RKO (cell line): ENCODE data around the gene CHD3.

Source experiments
- DNase-seq: peaks from one replicate; pipeline ENCODE4 v3.0.0-alpha.2; 2016; ENCODE audit warnings: low spot score

Gene CHD3

DNA sequence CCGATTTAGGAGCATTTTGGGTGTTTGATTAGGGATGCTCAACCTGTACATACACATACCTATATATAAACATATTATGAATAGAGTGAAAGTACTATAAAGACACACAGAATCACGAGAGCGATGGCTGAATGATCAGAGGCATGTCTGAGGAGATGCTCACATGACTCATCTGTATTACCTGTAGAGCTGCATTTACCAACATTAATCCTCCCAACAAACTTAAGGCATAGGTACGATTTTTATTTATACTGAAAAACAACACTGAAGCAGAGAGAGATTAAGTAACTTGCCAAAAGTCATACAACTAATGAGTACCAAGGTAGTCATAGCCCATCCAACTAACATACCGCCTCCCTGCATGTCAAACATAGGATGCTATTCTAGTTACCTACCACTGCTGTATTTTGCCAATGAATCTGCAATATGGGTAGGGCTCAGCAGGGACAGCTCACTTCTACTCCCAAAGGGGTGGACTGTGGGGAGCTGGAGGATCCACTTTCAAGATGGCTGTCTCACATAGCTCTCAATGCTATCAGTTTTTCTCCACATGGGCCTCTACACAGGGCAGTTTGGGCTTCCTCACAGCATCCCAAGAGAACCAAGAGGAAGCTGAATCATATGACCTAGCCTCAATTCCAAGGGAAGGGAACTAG is 23.5 kb upstream of the CHD3 start:
- DNase-seq = no peak

DNA sequence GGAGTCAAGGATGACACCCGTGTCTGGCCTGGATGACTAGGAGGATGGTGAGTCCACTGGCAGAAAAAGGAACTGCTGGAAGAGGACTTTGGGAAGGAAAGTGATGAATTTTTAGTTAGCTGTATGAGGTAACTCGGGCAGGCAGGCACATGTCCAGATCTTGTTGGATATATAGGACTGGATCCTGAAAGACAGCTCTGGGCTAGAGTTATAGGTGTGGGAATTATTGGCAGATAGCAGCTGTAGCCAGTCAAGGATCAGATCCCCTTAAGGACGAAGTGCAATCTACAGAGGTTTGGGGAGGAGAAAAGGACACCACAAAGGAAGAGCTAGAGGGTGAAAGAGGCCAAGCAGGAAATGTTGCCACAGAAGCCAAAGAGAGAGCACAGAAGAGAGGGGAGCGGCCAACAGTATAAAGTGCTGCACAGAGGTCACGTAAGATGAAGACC is 20.7 kb upstream of the CHD3 start:
- DNase-seq = no peak

DNA sequence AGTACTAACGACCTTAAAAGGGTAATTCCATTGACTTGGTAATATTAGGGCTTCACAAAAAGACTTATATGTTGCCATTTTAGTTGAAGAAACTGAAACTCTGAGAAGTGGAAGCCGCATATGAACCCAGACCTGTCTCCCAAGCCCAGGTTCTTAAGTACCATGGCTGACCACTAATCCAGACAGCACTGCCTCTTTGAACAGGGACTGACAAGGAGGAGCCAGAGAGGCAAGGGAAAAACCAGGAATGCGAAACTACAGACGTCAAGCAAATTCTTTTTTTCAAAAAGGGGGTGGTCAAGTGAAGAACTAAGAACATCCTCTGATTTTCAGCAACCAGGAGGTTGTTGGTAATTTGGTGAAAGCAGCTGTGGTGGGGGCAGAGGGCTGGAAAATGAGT is 15.5 kb upstream of the CHD3 start:
- no peak for DNase-seq

DNA sequence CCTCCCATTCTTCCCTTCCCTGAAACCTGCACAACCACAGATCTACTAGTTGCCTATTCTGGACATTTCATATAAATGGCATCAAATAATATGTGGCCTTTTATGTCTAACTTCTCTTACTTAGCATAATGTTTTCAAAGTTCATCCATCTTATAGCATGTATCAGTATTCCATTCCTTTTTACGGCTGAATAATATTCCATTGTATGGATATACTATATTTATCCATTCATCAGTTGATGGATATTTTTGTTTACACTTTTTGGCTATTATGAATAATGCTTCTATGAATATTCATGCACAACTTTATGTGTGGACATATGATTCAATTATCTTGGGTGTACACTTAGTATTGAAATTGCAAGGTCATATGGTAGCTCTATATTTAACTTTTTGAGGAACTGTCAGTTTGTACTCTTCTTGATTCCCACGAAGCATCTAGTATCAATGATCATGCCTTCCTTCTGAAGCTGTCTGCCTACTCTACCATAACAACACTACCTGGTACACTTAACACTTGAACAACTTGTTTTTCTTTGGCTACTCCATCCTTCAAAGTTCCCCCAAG is 12.7 kb upstream of the CHD3 start:
- DNase-seq = no peak

DNA sequence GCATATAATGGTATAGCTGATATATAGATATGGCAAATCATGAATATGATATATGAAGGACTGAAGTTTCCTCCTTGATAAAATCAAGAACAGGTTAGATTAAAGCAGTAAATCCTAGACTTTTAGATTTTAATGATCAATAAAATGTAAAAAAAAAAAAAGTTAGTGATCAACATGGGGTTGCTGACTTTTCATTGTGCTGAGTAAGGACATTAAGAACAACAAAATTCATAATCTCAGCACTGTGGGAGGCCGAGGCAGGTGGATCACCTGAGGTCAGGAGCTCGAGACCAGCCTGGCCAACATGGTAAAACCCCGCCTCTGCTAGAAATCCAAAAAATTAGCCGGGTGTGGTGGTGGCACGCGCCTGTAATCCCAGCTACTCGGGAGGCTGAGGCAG is 10.4 kb upstream of the CHD3 start:
- no peak for DNase-seq

DNA sequence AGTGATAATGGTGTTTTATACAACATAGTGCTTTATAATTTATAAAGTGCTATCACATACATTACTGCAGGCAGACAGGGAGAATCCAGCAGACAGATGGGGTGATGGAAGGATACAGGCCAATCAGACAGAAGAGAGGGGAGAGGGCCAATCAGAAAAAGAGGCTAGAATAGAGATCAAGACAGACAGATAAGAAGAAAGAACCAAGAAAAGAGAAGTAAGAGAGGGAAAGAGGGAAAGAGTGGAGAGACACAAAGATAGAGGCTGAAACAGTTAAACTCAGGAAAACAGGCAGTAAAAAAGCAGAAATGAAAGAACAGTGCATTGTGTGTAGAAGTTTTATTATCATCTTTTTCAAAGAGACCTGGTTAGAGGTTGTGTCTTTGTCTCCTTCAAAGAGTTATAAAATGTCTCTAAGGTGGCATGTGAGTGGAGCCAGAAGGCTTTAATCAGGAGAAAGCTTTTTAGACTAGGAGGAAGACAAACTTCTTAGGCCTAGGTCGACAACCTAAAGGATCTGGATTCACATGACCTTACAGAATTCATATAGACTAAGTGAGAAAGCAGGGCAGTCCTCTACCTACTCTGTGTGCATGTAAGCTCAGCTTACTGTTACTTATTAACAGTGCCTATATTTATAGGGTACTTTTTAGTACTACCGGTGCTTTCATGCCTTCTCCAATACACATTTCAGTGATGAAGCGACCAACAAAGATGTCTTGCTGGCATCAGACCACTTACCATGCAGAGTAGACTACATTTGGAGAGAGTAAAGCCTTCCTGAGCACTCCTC is 8.3 kb upstream of the CHD3 start:
- DNase-seq = no peak

DNA sequence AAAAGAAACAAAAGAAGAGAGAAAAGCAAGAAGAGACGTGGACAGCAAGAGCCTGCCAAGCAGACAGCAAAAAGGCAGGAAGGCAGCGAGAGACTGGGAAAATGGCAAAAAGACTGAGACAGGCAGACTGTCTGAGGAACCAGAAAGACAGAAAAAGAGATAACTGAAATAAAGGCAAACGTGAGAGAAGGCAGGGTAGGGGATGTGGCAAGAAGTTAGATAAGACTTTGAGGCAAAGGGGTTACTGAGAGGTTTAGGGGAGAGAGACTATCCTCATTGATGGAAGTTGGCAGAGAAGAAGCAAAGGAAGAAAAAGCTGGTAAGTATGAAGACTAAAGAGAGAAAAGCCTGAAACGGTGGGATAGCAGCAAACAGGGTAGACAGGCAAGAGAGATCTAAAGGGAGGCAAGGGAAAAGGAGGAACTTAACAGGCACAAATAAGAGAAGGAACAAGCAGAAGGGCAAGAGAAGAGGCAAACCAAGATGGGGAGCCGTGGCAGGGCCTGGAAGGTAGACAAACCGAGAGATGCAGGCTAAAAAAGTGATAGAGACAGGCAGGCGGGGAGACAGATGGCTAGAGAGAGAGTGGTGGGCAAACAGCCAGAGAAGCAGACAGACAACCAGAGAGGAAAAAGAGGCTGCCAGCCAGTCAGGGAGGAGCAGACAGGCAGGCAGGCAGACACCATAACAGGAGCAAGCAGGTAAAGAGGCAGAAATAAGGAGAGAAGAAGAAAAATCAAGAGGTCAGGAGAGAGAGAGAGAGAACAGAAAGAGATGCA is 7.1 kb upstream of the CHD3 start:
- DNase-seq = no peak

DNA sequence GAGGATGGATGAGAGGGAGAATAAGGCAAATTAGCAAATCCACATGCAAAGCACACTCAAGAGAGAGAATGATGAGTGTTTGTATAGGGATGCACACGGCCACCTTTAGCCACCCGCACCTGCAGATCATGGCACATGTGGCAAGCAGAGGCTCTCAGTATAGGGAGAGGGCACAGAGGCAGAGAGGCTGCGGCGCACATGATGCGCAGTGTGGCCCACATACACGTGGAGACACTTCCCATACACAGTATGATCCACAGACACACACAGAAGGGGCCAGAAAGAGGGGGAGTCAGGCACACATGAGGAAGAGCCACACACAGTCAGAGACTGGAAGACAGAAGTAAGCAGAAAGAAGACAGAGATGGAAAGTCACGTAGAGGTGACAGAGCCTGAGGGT is 6.5 kb upstream of the CHD3 start:
- no peak for DNase-seq

DNA sequence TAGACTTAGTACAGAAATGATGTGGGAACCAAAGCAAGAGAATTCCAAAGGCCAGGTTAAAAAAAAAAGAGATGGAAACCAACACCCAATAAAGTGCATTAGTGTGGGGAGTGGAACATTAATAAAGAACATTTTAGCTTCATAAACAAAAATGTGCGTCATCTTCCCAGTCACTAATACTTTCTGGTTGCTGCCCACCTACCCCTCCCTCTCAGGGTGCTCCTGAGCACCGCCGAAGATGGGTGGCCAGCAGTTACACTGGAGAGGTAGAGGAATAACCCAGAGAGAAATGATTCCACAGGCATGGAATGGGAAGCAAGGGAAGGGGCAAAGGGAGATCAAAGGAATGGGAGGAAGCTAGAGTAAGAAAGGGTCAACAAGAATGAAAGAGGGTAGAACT is 6.0 kb upstream of the CHD3 start:
- no peak for DNase-seq

DNA sequence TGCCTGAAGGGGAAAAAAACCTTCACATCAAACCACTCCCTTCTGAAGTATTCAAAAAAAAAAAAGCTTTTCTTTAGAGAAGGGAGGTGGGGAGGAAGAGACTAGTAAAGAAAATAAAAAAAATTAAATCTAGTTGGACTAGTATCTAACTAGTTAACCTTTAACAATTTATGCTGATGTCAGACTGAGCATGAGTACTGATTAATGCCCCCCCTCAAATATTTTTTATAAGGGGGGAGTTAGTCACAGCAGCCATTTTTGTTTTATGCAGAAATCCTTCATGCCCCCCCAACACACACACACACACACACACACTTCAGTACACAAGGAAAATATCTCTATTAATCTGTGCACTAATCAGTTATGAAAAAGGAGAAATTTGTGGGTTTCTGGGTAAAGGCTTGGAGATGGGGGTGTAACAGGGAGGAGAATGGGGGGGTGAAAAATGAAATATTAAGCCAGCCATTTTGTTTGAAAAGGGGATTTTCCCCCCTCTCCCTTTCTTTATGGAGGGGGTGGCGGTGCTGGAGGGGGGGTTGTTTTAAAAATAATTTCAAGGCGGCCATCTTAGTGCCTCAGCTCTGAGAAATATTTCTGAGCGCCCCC is 4.7 kb upstream of the CHD3 start:
- DNase-seq = peak; percentile 68

DNA sequence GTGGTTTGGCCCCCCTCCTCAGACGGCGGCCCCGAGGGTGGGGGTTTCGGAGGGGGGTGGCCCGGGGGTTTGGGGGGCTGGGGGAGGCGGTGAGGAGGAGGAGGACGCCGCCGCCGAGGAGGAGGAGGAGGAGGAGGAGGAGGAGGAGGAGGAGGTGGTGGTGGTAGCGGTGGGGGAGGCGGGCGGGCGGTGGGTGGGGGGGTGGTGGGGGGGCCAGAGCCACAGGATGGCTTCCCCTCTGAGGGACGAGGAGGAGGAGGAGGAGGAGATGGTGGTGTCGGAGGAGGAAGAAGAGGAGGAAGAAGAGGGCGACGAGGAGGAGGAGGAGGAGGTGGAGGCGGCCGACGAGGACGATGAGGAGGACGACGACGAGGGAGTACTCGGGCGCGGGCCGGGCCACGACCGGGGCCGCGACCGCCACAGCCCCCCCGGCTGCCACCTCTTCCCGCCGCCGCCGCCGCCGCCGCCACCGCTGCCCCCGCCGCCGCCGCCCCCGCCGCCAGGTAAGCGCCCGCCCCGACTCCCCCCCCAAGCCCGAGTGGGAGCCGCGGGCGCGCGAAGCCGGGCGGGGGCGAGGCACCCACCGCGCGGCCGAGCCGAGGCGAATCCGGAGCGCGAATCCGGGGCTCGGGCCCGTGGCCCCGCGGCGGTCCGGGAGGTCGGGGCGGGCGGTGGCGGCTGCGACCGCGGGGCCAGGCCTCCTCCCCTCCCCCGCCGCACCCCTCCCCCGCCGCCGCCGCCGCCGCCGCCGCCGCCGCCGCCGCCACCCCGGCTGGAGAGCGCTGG is 3.8 kb upstream of the CHD3 start:
- DNase-seq = no peak

DNA sequence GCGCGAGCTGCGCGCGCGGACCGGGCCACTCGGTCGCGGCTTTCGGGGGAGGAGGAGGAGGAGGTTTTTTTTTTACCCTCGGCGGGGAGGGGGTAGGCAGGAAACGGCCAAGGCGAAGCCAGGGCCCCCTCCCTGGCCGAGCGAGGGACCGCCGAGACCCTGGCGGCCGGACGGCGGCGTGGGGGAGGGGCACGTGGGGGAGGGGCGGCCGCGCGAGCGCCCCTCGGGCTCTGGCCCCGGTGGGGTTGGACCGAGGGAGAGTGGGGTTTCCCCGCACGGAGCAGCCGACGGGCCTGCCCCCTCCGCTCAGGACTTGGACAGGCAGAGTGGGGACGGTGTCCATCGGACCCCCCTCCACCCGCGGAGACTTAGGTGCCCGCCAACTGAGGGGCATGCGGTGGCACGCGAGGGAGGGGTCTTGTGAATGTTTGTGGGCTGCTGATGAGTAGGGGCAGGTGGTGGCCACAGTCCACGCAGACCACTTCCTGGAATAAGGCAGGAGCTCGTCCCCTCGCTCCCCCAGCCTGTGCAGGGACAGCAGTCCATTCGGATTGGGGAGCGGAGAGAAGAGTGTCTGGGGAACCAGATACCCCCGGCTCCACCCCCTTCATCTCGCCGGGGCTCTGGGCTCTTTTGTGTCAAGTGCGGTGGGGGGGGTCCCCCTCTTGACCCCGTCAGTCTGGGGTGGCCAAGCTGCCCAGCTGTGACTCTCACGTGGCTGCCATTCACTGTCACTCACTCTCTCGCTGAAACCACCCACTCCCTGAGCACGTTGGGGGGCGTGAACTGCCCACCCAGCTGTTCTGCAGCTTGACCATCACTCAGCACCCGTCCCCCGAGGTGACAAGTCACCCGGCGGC is 3.0 kb upstream of the CHD3 start:
- DNase-seq = peak; percentile 64

DNA sequence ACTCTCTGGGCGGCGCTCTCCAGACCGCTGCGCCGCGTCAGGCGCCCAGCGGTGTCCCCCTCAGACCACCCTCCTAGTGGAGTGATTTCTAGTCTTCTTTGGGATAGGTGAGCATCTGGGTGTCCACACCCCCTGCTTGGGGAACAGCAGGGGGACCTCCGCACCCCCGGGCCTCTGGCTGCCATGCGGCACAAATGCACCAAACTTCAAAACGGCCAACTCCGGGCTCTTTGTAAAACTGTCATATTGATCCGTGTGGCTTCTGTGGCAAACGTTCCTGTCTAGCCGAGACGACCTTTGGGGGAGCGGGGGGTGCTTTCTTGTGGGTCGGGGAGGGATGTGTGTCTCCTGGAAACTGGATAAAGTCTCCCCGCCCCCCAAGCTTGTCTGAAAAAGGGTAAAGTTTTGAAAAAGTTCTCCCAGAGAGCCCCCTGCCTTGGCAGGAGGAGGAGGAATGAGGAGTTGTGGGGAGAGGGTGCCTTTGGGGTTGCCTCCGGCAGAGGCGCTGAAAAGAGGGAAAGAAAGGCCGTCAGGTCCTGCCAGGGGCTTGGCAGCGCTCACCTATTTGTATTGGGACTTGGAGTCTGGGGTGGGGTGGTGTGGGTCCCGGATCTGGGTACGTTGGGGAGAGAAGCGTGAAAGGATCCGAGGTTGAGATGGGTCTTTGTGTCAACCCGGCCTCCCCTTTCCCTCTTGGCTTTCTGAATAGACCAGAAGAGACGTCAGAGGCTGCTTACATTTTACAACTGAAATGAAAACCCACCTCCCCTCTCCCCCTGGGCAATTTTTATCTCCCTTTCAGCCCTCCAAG is 2.2 kb upstream of the CHD3 start:
- DNase-seq = no peak

DNA sequence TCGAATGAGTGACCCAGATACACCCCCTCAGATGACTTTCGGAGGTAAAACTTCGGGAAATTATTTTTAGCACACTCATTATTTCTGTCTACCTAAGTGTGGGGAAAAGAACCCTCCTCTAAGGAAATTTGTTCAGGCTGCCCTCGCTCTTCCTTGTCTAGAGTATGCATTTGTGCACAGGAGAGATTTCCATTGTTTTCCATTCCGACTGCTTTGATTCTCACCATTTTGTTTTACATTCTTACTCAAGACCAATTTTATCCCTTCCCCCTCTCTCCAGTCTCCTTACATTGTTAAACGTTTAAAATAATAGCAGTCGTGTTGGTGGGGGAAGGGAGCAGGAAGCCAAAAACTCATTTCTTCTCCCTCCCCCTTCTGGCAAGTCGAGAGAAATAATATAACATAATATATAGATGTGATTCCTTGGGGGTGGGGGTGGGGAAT is 1.5 kb upstream of the CHD3 start:
- peak; percentile 35 for DNase-seq

DNA sequence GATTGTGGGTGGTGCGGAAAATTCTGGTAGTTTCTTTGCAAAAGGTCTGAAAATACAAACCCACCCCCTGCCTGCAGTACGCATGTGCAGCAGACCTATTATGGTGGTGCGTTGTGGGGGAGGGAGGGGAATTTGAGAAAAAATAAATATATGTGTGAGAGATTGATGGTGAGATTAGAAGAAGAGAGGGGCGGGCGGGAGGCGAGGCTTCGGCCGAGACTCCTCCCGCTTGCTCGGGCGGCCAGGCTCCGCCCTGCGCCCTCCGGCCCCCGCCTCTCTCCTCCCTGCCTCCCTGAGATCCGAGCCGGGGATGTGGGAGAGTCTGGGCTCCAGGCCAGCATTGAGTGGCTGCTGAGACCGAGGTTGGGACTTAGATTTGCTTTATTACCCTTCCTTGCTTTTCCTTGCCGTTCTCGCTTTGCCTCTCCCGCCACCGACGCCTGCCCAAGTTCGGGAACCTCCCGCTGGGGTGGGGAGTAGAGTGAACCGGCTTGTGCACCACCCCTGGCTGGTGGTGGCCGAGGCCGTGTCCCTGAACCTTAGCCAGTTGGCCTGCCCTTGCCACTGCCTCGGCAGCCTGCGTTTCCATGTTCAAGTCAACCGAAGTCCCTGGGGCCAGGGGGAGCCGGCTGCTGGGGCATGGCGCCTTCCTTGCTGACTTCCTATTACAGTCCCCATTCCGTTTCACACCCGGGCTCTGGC is 956 bp upstream of the CHD3 start:
- no peak for DNase-seq

DNA sequence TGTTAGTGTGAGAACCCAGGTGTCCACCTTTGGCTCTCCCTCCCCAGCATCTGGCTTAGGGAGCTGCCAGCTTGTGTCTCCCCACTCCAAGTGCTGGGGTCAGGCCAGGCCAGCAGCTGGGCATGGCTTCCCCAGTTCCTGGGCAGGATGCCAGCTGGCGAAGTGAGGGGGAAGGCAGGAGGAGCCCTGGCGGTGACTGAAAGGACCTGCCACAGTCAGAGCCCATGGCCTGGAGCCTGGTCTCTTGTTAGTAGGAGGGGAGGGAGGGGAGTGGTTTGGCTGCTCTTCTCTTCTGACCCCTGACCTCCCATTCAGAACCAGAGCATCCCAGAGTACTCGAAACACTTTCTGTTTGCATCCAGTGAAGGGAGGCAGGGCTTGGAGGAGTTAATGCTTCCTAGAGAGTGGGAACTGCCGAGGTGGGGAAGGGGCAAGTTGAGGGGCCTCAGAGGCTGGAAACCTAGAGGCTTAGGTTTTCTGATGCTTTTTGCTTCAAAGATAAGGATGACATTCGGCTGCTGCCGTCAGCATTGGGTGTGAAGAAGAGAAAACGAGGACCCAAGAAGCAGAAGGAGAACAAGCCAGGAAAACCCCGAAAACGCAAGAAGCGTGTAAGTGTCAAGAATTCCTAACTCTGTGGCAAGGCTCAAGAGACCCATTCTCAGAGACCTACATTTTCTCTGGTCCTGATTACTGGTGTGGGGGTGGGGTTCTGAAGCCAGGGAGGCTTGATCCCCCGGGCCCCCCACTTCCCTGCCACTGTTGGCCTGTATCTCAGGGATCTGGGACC is 772 bp downstream of the CHD3 start:
- peak; percentile 53 for DNase-seq

DNA sequence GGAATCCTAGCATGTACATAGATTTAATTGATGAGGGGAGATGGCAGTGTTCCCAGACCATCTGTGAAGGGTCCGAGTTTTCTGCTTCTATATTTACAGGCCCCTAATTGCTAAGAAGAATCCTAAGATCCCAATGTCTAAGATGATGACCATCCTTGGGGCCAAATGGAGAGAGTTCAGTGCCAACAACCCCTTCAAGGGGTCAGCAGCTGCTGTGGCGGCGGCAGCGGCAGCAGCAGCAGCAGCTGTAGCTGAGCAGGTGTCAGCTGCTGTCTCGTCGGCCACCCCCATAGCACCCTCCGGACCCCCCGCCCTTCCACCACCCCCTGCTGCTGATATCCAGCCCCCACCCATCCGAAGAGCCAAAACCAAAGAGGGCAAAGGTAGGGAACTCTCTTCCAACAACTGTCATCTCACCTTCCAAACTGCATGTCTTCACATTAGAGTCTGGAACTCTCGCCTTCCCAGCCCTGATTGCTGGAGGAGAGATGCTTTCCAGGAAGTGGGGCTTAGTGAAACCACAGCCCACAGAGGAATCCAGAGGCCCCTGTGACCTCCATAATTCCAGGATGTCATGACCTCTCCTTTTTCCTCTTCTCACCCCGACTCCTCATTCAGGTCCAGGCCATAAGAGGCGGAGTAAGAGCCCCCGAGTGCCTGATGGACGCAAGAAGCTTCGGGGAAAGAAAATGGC is 4.7 kb downstream of the CHD3 start:
- DNase-seq = no peak
